ENCODE results near the gene EIF2B5.

Gene EIF2B5

GRCh38 chr3:184174646-184175492, 39.7 kb downstream of the EIF2B5 start, which contains the start of gene AP2M1:
AP2M1 (plus strand) TSS chr3:184174855; CDS start chr3:184176994, 2,139 bp downstream.
- DNase-seq: peak; percentile 99

- no peak for DNase-seq
Observed at GRCh38 chr3:184175506-184175905, 40.3 kb downstream of the EIF2B5 start.

DNA sequence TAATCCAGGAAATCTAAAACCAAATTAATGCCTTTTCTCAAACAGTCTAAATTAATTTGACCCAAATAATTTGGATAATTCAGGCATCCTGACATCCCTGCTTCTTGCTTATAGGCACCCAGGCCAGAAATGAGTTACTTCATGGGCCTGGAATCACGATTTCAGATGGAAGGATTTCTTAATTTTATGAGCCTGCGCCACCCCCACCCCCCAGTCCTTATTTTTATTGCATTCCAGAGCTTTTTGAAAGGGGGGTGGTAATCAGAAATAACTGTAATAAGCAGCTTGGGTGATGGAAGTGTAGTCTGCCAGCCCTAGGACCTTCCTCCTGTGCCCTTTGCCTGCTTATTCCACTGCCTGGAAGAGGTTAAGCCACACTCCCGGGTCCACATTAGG, 40.8 kb downstream of the EIF2B5 start:
- DNase-seq: no peak

DNA sequence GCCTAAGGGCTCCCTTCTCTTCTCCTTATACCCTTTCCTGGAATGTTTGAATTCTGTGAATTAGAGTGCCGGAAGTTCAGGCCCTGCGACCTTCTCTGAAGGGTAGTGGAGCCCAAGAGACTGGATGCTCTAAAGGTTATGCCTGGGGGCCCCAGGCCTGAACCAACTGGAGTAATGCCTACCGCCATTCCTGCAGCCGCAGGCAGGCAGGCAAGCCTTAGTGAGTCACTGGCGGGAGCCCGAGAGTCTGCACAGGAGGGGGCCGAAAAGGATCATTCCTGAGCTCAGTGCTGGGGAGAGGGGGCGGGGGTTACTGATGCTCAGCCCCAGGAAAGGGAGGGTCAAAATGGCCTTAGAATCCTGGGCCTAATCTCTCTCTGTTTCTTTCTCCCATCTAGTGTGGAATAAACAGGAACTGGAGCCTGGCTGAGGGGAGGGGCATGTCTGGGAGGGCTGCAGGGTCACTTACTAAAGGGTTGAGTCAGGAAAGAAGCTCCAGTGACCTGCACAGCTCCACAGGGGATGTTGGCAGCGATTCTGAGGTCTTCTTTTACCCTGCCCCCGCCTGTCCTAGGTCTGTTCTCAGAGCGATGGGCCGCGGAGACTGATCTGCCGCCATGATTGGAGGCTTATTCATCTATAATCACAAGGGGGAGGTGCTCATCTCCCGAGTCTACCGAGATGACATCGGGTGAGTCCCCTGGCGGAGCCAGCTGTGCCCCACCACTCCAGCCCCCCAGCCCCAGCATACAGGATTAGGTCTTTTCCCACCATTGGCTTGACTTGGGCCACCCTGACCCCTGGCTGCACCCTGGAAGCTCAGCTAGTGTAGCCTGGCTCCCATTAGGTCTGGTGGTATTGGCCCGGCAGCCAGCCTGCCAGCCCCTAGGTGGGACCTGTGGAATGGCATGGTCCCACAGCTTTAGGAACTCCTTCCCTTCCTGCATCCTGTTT, 41.5 kb downstream of the EIF2B5 start:
- no peak for DNase-seq

DNA sequence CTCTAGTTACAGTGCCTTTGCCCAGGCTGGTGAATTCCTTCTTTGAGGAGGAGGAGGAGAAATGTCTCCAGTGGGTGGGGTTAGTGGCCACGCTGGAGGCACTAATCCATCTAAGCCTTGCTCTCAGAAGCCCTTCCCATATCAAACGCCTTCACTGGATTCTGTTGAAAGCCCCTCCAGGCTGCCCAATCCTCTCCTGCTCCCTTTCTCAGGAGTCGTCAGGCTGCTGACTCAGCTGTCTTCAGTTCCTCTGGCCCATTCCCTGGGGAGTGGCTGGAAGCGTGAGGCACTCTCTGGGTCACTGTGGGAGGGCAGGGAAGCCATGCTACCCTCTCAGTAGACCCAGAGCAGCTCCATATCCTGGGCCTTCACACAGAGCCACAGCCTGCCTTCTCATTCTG, 42.2 kb downstream of the EIF2B5 start:
- DNase-seq: no peak

DNA sequence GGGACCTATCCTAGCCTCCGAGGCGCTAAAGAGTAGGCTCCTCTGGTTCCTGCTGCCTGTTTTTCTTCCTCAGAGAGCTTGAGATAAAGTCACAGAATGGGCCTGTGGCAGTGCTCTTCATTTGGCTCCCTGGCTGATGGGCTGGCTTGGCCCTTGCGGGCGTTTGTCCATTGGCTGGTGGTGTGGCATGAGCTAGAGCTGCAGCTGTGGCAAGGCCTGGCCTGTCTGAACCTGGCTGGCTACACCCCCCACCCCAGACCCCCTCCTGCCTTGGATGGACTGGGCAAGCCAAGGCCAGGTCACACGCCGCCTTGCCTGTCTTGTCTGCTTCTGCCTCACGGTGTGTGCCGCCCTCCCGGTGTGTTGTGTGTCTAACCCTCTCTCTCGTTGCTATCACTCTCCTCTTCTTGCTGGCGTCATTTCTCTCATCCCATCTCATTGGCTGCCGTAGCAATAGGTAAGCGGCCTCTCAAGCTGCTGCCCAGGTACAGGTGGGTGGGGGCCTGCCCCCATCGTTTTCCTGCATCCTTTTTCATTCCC, 42.7 kb downstream of the EIF2B5 start:
- DNase-seq: no peak

DNA sequence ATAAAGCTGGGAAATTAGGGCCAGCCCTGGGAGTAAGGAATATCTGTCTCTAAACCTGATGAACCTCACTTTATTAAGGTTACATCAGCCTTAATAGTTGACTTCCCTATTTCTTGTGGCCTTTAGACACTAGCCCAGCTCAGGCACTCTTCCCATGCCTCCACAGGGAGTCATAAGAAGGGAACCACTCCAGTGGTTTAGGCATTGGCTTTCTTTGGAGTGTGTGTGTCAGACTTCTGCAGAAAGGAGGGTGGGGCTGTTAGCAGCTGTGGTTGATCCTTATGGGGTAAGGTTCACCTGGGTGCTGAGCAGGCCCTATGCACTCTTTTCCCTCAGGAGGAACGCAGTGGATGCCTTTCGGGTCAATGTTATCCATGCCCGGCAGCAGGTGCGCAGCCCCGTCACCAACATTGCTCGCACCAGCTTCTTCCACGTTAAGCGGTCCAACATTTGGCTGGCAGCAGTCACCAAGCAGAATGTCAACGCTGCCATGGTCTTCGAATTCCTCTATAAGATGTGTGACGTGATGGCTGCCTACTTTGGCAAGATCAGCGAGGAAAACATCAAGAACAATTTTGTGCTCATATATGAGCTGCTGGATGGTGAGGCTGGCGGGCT, 43.5 kb downstream of the EIF2B5 start:
- DNase-seq: no peak

- no peak for DNase-seq
Observed at GRCh38 chr3:184180165-184180564, 45.0 kb downstream of the EIF2B5 start.

GRCh38 chr3:184181596-184181995, 46.4 kb downstream of the EIF2B5 start:
- DNase-seq: no peak

DNA sequence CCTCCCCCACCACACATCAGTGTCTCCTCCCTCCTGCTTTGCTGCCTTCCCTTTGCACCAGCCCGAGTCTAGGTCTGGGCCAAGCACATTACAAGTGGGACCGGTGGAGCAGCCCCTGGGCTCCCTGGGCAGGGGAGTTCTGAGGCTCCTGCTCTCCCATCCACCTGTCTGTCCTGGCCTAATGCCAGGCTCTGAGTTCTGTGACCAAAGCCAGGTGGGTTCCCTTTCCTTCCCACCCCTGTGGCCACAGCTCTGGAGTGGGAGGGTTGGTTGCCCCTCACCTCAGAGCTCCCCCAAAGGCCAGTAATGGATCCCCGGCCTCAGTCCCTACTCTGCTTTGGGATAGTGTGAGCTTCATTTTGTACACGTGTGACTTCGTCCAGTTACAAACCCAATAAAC, 48.5 kb downstream of the EIF2B5 start:
- DNase-seq: no peak

- DNase-seq: no peak
Observed at GRCh38 chr3:184184546-184185230, 49.5 kb downstream of the EIF2B5 start.

DNA sequence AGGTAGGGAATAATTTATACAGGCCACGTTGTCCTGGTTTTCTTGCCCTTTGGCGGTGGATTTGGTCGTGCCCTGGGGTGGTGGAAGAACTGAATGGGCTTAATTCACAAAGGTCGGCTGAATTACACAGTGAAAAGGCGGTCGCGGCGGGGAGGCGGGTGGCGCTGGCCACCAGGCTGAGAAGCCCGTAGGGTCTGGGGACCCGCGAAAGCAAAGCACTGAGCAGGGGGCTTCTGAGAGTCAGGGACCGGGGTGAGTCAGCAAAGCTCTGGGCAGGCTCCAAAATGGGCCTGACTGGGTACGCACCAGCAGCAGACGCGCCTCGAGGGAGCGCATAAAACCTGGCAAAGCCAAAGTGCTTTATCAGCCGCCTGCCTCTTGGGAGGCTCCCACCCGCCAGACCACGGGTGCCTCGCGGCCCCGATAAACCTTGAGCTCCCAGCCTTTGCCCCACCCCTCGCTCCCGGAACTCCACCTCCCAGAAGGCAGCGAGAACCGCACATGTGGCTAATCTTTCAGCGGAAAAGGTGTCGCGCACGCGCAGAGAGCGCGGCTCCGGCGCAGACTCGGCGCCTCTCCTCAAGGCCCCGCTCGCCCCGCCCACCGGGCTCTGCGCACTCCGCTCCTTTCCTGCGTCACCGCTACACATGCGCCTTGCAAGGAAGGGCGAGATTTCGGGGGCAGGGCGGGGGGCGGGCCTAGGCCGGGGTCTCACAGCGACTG, 50.5 kb downstream of the EIF2B5 start:
- DNase-seq: peak; percentile 99

DNA sequence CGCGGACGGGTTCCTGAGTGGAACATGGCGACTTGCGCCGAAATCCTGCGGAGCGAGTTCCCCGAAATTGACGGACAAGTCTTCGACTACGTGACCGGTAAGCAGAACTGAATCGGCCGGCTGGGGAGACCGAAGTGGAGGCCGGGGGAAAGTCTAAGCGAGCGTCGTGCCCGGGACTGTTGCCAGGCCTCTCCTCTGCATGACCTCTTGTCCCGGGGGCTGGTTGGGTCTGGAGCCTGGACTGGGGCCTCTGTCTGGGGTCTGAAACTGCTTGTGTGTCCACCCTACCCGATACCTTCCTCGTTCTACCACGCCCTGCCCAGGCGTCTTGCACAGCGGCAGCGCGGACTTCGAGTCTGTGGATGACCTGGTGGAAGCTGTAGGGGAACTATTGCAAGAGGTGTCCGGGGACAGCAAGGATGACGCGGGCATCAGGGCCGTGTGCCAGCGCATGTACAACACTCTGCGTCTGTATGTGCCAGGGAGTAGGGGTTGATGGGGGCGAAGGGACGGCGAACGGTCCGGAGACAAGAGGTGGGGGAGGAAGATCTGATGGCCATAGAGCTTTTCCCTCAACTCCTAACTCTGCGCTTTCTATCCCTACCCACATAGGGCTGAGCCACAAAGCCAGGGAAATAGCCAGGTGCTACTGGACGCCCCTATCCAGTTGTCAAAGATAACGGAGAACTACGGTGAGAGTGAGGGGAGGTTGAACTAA, 51.2 kb downstream of the EIF2B5 start, which contains the start of gene ABCF3:
TSS of gene ABCF3 (plus strand) at position 16 of the 718 bp plus-strand sequence. CDS start at position 25, 9 bp downstream.
- no peak for DNase-seq

DNA sequence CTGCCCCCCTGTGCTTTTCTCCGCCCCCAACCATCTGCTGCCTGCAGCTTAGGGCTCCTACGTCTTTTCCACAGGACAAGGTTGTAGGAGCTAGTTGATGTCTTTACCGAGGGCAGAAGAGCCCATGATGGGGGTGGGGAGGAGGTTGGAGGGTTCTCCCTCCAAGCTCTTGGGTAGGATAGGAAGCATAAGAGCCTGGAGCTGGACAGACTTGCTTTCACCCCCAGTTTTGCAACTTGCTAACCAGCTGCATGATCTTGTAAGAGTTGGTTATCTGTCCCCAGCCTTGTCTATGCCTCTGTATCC, 51.7 kb downstream of the EIF2B5 start:
- DNase-seq: no peak

GRCh38 chr3:184188080-184188479, 52.9 kb downstream of the EIF2B5 start:
- DNase-seq: no peak

GRCh38 chr3:184189421-184189820, 54.3 kb downstream of the EIF2B5 start:
- no peak for DNase-seq

- DNase-seq: no peak
Observed at GRCh38 chr3:184192889-184193288, 57.7 kb downstream of the EIF2B5 start.

DNA sequence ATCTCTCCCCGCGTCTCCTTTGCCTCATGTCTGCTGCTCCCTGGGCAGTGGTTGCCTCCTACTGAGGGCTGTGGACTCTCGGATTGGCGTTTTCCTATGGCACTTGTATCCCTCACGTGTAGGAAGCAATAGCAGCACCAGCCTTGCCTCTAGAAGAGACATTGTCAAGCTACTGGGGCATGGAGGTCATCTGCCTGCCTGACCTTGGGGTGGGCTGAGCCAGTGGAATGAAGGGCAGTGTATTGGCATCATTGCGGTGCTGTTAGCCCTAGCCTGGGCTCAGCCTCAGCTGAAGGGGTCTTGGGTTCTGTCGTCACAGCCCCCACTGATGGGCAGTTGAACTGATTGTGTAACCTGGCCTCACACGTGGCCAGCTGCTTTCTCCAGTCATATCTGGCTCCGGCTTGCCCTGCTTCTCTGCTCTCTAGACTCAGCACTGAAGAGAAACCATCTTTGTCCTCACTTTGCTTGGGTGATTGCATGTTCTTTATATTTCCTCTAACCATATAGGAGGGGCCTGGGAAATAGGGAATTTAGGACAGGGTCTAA, 58.9 kb downstream of the EIF2B5 start:
- DNase-seq: no peak
